Mesothelial cell of epicardium (in vitro differentiated cells): ENCODE results near the gene ZNF770. TPM values are rescaled to one million over a fixed set of nuclear protein-coding genes. Genes with fewer than 3 reads are reported as not detected.

Experiments used
- DNase-seq, 2 experiments: peaks; one replicate each; pipeline ENCODE4 v3.0.0; 2021; ENCODE audit warnings: low spot score in 2 of 2; ENCODE audit not compliant: unreplicated experiment in 2 of 2
- H3K27ac Mint-ChIP-seq: 2 replicates; pipeline ENCODE4 v1.8.0; 2021; ENCODE audit warnings: mixed read lengths
- H3K27me3 Mint-ChIP-seq: 2 replicates; pipeline ENCODE4 v1.8.0; 2021; ENCODE audit warnings: low read depth, mixed read lengths
- H3K36me3 Mint-ChIP-seq: 2 replicates; pipeline ENCODE4 v1.8.0; 2021; ENCODE audit warnings: mixed read lengths
- H3K4me1 Mint-ChIP-seq: 2 replicates; pipeline ENCODE4 v1.8.0; 2021; ENCODE audit warnings: mixed read lengths
- H3K4me3 Mint-ChIP-seq: 2 replicates; pipeline ENCODE4 v1.8.0; 2021; ENCODE audit warnings: mild to moderate bottlenecking, moderate library complexity, mixed read lengths
- H3K9me3 Mint-ChIP-seq: 2 replicates; pipeline ENCODE4 v1.8.0; 2021; ENCODE audit warnings: mixed read lengths
- total RNA-seq: library from RNA; stranded (reverse); gene quantifications from 3 replicates; pipeline ENCODE4 v1.2.1, GENCODE V29; 2021
- TF ChIP-seq, protein P1 (sequence below): fragments of 200-600 bp; sonication (generic); IDR thresholded peaks from one replicate; pipeline ENCODE4 v1.5.0; 2021; ENCODE audit warnings: antibody characterized with exemption; ENCODE audit not compliant: unreplicated experiment

The ZNF770 gene
- total RNA-seq, 1 donor from 2014 or later, result 76.3 TPM

DNA sequence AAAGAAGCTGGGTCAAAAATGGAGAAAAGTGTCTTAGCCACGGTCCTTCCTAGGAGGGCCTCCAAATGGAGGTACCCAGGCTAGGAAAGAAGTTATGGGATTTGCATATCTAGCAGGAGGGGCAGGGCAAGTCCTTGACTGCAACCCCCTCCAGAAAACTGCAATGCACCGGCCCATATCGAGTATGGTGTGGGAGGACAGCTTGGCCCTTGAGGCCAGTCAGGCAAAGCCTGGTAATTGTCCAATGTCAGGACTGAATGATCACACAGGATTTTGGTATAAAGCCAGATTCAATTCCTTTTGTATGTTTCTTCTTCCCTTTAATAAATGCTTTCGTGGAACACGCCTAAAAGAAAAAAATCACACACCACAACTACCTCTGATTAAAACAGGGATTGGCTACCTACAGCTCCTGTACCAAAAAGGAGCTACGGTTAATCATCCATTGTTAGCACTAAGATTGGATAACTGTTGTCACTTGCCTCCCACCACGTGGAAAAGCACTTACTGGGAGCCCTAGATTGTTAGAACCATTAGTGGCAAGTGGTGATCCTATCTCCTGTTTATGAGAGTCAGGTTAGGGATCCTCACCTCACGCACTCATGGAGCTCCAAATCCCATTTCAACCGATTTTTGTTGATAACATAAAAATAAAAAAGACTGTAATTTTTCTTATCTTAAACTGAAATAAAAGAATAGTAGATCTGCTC lies 1.2 kb downstream of the ZNF770 start:
- peak overlapping the region; percentile 97 for H3K27ac Mint-ChIP-seq
- H3K4me1 Mint-ChIP-seq, result peaks cover 28% of the 10 kb centered on the region
- no peak for DNase-seq
- H3K27me3 Mint-ChIP-seq, result no peaks in the 10 kb centered on the region
- peaks cover 7% of the 10 kb centered on the region for H3K36me3 Mint-ChIP-seq
- peak overlapping the region; percentile 92 for H3K4me3 Mint-ChIP-seq
- no peaks in the 10 kb centered on the region for H3K9me3 Mint-ChIP-seq
- TF ChIP-seq, protein P1, sequence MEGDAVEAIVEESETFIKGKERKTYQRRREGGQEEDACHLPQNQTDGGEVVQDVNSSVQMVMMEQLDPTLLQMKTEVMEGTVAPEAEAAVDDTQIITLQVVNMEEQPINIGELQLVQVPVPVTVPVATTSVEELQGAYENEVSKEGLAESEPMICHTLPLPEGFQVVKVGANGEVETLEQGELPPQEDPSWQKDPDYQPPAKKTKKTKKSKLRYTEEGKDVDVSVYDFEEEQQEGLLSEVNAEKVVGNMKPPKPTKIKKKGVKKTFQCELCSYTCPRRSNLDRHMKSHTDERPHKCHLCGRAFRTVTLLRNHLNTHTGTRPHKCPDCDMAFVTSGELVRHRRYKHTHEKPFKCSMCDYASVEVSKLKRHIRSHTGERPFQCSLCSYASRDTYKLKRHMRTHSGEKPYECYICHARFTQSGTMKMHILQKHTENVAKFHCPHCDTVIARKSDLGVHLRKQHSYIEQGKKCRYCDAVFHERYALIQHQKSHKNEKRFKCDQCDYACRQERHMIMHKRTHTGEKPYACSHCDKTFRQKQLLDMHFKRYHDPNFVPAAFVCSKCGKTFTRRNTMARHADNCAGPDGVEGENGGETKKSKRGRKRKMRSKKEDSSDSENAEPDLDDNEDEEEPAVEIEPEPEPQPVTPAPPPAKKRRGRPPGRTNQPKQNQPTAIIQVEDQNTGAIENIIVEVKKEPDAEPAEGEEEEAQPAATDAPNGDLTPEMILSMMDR, result no peak

DNA sequence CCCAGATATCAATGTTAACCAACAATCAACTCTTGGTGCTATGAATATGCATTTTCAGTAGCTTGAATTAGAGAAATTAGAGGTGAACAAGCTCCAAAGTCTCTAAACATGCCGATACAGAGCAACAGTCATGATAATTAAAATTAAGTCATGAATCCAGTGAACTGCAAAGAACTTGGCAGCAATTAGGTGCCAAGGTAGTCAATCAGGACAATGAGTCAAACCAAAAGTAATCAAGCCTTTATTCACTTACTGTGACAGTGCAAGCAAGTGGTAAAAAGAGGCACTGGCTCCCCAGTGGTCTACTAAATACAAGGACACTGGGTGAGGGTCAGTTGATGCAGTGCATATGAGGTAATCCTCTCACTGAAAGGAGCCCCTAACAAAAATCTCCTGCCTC lies 1.8 kb downstream of the ZNF770 start:
- Mint-ChIP-seq H3K27ac (peak overlapping the region; percentile 97), H3K4me3 (peak overlapping the region; percentile 92), H3K9me3 (no peaks in the 10 kb centered on the region), H3K36me3 (peaks cover 9% of the 10 kb centered on the region), H3K4me1 (peaks cover 26% of the 10 kb centered on the region), H3K27me3 (no peaks in the 10 kb centered on the region)
- TF ChIP-seq, protein P1, result no peak
- no peak for DNase-seq

DNA sequence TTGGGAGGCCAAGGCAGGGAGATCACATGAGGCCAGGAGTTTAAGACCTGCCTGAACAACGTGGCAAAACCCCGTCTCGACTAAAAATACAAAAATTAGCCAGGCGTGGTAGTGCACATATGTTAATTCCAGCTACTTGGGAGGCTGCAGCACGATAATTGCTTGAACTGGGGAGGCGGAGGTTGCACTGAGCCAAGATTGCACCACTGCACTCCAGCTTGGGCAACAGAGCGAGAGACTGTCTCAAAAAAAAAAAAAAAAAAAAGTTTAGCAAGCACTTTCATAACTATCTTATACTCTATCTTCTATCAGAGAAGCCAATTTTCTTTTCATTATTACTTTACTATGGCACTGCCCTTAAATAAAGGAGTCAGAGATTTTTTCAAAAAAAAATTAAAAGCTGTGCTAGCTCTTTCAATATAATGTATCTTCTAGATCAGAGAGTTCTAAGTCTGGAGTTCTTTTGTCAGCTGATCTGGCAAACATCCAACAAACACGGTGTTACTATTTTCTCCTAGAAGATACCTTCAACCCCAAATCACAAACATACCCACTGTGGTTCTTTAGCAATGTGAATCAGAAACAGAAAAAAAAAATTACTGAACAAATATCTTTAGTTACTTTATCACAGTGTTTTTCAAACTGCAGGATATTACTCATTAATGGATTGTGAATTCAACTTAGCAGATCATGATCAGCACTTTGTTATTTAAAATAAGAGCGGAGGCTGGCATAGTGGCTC lies 3.0 kb downstream of the ZNF770 start:
- Mint-ChIP-seq H3K4me3 (peak overlapping the region; percentile 52), H3K27me3 (no peaks in the 10 kb centered on the region), H3K36me3 (peaks cover 9% of the 10 kb centered on the region), H3K4me1 (peaks cover 26% of the 10 kb centered on the region), H3K27ac (peak overlapping the region; percentile 87), H3K9me3 (no peaks in the 10 kb centered on the region)
- DNase-seq, result no peak
- TF ChIP-seq, protein P1, result no peak

DNA sequence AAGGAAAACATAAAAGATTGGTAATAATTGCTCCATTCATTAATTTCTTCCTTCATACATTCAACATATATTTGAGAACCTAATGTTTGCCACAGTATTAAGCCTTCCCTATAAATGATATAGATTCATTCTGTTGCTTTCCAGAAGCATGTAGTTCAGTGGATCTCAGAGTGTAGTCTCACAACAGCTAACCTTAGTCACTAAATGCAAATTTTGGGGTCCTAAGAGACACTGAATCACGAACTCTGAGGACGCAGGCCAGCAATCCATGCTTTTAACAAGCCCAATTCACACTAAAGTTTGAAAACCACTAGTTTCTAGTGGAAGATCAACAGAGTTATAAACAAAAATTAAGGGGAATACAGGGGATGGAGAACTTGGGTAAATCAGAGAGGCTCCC lies 11.3 kb downstream of the ZNF770 start:
- Mint-ChIP-seq H3K27me3 (no peaks in the 10 kb centered on the region), H3K4me3 (no peak overlapping the region), H3K4me1 (no peaks in the 10 kb centered on the region), H3K36me3 (peaks cover 6% of the 10 kb centered on the region), H3K9me3 (no peaks in the 10 kb centered on the region), H3K27ac (no peak overlapping the region)
- DNase-seq, result no peak
- TF ChIP-seq, protein P1, result no peak

GRCh38 chr15:34976073-34976472 lies 12.0 kb downstream of the ZNF770 start:
- no peaks in the 10 kb centered on the region for H3K27me3 Mint-ChIP-seq
- H3K4me3 Mint-ChIP-seq, result no peak overlapping the region
- no peak for DNase-seq
- H3K36me3 Mint-ChIP-seq, result peaks cover 6% of the 10 kb centered on the region
- no peaks in the 10 kb centered on the region for H3K4me1 Mint-ChIP-seq
- no peak overlapping the region for H3K27ac Mint-ChIP-seq
- no peaks in the 10 kb centered on the region for H3K9me3 Mint-ChIP-seq
- TF ChIP-seq, protein P1, result no peak
